Measurements from ENCODE around the gene PIF1.

The PIF1 gene, protein sequence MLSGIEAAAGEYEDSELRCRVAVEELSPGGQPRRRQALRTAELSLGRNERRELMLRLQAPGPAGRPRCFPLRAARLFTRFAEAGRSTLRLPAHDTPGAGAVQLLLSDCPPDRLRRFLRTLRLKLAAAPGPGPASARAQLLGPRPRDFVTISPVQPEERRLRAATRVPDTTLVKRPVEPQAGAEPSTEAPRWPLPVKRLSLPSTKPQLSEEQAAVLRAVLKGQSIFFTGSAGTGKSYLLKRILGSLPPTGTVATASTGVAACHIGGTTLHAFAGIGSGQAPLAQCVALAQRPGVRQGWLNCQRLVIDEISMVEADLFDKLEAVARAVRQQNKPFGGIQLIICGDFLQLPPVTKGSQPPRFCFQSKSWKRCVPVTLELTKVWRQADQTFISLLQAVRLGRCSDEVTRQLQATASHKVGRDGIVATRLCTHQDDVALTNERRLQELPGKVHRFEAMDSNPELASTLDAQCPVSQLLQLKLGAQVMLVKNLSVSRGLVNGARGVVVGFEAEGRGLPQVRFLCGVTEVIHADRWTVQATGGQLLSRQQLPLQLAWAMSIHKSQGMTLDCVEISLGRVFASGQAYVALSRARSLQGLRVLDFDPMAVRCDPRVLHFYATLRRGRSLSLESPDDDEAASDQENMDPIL

DNA sequence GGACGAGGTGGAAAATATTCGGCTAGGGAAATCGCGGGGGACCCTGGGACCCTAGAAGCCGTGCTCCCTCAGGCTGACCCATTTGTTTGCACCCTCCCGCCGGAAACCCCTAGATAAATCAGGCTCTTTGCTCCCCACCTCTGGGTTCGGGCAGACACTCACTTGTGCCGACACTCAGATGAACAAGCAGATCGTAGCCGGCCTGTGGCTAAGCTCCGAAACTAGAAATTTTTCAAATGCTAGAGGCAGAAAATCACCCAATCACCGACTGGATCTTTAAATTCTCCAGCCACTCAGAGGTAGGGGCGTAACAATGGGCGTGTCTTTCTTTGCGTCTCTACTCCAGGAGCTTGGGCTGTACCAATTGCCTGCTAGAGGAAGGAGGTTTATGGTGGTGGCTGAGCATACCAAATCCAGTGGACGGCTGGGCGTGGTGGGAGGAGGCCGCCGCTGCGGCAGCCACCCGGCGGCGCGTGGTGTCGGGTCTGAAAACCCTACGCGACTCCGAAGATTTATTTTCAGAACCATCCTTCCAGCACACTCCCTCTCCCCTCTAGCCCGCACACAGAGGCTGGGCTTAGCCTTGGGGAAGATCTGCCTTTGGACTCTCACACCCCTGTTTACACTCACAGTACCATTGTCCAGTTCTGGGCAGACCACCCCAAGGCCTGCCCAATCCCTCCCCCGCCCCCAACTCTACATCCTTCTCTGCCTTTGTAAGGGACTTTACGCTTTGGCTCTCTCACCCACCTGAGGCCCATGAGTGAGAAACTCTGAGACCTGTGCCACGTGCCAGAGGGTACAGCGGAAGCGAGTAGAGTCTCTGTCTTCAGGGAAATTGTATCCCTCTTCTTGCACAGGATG is at the start of gene PIF1:
Gene PIF1, minus strand, starts transcription at position 217 of the 864 bp plus-strand sequence. CDS start 1,312 bp downstream, outside the sequence.
- DNase-seq: peak; percentile 100

DNA sequence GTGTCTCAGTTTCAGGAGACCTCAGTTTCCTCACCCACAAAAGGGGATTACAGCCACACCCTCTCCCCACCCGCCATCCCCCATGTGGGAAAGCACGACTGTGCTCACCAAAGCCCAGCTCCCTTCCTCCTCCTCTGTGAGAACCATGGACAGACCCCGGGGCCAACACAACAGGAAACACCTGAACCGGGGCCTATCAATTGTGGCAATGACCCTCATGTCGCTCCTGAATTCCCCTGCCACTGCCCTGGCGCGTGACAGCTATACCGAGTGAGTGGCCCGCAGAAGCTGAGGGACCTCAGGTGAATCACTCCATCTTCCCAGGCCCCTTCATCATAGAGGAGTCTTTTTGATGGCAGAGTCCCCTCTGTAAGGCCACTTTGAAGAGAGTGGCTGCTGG is 44.9 kb upstream of the PIF1 start:
- DNase-seq: no peak

DNA sequence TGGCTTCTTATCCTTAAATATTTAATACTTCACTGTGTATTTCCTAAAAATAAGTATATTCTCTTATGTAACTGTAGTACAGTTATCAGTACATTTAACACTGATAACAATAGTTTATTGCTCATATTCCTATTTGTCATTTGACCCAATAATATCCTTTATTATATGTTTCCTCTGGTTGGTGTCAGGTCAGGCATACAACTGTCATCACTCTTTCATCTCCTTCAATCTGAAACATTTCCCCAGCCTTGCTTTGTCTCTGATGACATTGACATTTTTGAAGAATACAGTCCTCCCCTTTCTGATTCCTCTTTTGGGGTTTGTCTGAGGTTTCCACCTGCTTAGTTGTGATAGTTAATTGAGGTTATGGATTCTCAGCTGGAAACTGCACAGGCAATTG is 44.1 kb upstream of the PIF1 start:
- DNase-seq: no peak

DNA sequence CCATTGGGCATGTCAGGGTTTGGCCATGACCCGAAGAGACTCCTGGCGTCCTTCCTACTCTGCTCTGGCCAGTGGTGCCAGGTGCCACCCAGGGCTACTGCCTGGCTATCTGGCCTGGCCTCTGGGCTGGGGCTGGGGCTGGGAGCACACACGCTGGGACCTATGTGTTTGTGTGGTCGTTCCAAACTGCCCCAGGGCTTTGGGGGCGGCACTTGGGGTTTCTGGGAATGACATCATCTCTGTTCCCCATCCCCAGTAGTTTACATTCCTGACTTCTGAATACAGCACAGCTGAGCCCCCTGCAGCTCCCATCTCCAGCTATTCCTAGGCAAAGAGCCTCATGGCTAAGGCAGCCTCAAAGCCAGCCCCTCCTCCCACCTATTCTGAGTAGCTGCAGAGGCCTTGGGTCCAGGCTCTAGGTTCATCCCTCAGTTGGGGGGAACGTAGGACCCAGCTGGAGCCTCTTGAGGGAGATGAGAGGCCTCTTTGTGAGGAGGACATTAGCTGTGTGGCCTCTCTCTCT is 40.6 kb upstream of the PIF1 start:
- no peak for DNase-seq

DNA sequence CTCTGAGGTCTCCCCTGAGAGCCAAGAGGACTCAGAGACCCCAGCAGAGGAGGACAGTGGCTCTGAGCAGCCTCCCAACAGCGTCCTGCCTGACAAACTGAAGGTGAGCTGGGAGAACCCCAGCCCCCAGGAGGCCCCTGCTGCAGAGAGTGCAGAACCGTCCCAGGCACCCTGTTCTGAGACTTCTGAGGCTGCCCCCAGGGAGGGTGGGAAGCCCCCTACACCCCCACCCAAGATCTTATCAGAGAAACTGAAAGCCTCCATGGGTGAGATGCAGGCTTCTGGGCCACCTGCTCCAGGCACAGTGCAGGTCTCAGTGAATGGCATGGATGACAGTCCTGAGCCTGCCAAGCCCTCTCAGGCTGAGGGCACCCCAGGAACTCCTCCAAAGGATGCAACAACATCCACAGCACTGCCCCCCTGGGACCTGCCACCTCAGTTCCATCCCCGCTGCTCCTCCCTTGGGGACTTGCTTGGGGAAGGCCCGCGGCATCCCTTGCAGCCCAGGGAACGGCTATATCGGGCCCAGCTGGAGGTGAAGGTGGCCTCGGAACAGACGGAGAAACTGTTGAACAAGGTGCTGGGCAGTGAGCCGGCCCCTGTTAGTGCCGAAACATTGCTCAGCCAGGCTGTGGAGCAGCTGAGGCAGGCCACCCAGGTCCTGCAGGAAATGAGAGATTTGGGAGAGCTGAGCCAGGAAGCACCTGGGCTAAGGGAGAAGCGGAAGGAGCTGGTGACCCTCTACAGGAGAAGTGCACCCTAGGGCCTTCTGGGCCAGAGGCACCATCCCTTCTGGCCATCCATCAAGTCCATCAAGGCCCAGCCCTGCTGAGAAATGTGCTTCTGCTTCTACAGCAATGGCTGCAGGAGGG is 39.9 kb upstream of the PIF1 start:
- no peak for DNase-seq

DNA sequence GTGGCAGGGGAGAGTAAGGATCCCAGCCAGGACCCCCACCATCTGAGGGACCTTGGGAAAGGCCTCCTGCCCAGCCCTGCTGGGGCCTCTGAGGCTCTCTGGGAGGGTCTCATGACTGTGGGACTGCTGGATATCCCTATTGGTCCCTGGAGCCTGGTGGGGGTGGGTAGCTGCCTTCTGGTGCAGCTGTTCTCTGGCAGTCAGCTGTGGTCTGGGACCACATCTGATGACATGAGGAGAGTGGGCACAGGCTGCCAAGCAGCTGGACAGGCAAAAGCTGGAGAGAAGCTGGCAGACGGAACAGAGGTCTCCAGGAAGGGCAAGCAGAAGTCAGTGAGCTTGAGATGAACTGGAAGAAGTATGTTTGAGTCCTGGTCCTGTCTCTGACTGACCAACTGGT is 38.6 kb upstream of the PIF1 start:
- no peak for DNase-seq

DNA sequence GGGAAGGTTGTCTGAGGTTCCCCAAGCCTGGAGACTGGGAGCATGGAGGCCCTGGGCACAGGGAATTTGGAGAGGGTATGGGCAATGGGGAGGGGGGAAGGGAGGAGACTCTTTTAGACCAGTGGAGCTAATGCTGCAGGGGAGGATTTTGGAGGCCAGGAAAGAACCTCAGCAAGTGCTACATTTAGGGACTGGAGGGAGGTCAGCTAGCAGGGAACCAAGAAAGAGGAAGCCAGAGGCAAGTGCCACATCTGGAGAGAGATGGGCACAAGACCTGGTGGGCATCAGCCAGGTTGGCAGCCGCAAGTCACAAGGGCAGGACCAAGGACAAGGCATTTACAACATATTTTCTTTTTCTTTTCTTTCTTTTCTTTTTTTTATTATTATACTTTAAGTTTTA is 37.0 kb upstream of the PIF1 start:
- DNase-seq: no peak

DNA sequence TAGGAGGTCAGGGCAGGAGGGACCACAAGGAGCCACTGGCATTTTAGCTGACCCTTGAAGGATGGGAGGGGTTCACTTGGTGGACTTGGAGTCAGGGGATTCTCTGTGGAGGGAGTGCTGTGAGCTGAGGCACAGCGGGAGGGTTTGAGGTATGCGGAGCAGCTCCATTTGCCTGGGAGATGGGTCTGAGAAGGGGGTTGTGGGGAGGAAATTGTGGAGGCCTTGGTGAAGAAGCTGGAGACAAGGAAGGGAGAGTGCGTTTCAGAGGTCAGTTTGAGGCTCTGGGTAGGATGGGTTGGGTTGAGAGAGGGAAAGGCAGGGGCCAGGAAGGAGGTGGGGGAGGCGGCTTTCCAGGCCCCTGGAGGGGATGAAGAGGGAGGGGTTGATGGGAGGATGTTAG is 36.5 kb upstream of the PIF1 start:
- DNase-seq: no peak

DNA sequence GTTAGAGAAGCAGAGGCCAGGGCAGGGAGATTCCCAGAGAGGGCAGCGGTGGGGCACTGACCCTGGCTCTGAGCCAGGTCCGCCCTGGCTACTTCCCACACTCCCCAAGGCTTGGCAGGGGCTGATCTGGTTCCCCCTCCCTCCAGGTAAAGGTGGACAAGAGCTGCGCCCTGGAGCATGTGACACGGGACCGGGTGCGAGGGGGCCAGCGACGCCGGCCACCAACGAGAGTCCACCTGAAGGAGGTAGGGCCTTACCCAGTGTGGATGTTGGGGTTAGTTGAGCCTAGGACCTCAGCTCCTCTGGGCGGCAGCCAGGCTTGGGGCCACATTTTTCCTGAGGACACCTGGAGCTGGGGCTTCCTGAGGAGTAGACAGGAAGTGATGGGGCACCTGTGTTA is 35.9 kb upstream of the PIF1 start:
- no peak for DNase-seq

DNA sequence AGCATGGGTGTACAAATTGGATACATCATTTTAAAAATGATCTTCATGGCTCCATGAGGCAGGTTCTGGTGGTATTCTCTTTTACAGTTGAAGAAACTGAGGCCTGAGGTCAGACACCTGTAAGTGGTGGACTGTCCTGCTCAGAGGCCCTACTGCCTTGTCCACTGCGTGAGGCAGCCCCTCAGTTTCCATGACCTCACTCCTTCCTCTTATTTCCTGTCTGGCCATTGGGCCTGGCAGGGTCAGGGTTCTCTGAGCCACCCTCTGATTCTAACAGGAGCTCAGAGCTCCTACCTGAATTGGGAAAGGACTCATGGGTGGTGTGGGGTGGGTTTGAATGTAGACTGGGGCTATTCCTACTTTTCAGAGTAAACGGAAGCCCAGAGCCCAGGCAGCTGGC is 33.8 kb upstream of the PIF1 start:
- DNase-seq: no peak

DNA sequence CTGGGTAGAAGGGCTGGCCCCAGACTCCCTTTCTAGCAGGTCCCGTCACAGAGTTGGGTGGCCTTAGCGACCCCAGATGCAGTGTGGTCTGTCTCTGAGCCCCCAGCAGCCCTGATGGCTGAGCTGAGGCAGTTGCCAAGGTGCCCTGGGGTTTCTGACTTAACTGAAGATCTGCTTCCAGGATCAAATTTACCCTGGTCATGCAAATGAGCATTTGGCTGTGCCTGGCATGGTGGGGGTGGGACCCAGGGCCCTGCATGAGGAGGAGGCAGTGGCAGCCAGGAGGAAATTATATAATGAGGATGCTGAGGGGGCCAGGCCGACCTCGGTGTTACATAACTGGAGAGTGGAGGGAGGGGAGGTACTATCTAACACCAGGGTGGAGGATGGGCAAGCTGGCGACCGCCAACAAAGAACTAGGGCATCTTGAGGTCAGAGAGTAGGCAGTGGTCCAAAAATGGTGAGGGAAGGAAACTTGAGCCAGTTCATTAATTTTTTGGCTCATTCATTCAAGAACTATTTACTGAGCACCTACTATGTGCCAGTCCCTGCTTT is 32.7 kb upstream of the PIF1 start:
- DNase-seq: no peak

DNA sequence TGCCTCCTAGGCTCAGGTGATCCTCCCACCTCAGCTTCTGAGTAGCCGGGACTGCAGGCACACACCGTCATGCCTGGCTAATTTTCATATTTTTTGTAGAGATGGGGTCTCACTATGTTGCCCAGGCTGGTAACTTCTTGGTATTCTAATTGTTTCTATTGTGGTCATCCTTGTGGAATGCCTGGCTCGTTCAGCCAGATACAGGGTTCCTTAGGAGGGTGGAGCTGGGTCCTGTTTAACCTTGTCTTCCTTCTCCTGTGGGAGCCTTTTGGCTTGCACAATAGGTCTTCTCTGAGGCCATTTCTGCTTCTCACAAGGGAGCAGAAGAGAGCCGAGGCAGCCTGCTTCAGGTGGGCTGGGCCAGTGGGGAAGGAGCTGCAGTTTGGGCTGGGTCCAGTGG is 32.0 kb upstream of the PIF1 start:
- peak; percentile 45 for DNase-seq

DNA sequence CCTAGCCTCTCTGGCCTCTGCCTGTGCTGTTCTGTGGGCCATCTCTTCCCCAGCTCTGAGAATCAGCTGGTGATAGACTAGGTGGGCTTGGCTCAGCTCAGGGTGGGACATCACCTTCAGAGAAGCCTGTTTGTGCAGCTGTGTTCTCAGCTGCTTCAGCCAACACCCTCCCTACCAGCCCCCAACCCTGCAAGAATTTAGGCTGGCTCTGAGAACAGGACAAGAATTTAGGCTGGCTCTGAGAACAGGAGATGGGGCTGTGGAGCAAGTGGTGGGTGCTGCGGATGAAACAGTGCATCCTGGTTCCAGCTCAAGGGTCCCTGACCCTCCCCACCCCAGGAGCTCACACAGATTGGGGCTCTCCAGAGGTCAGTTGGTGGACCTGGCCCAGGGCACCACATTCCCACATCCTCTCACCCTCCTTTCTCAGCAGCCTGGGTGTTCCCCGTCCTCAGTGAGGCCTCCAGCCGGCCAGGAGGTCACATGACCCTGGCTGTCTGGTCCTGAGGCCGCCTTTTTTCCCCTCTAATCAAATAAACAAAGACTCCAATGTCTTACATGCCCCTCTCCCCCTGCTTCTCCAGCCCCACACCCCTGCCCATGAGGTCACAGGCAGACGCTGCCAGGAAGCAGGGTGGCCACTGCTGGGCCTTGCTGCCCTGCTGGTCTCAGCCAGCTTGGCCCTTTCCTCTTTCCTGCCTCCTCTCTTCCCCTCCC is 31.1 kb upstream of the PIF1 start:
- DNase-seq: no peak

DNA sequence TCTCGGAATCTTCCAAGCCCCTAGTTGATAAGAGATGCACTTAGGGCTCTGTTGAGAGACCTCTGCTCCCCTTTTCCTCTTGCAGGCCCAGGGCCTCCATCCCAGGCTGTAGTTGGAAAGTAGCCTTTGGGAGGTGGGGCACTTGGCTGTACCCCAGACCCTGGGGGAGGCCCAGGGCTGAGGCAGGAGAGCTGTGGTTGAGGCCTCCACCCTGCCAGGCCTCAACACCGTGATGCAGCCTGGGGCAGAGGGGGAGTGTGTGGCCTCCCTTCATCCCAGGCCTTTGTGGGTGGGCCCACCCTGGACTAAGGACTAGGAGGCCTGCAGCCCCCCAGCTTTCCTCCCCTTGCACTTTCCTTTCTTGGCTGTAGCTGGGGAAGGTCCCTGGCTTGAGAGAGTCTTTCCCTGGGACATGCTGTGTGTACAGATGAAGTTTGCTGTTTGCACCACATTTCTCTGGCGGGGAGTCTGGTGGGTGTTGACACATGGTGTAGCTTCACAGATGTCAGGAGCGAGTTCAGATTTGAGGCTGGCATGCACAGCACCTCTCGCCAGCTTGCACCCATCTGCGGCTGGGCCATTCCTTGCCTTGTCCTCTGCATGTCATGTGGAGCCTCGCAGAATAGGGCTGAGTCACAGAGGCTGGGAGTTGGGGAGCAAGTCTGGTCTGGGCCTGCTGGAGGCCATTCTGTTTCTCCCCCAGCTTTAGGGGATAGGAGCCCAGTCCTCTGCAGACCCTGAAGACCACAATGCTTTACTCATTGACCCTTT is 29.9 kb upstream of the PIF1 start:
- no peak for DNase-seq

DNA sequence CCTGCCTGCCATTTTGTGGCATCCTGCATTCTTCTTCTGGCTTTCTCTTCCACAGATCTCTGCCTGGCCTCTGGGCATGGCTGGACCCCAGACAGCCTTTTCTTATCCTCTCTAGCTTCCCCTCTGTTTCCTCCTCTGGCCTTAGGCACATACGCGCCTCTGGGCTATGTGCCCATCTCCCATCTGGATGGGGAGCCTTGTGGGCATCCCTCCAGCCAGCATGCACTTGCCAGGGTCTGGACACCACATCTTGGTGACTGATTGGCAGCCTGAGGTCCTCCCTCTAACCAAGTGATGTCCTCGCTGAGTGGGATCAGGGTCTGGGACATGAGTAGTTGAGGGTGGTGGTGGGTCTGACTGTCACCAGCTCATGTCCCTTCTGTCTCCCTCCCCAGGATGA is 29.1 kb upstream of the PIF1 start:
- DNase-seq: no peak

DNA sequence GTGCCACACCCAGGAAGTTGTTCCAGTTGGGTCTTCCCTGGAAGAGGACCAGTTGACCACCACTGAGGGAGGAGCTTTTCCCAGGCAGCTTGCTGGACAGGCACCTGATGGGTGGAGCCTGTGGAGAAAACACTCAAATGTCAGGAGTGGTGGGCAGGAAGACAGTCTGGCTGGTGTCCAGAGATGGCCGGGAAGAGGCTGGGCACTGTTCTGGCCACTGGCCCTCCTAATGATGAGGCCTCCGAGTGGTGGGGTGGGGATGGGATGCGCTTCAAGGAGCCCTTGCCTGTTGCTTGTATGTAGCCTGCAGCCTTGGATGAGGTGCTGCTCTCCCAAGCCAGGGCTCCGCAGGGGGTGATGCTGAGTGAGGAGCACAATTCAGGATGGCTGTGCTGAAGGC is 28.6 kb upstream of the PIF1 start:
- DNase-seq: no peak

DNA sequence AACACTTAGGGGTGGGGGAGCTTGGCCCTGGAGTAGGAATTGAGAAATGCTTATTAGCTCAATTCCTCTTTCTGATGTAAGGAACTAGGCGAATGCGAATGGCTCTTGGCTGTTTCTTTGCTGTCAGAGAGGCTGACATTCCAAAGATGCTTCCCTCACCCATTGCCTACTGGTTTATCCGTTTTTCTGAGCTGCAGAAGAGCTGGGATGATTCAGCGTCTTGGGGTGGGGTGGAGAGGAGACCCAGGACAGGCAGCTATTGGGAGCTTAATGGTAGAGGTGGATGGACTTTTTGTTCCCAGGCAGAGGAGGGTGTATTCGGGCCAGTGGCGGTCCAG is 26.0 kb upstream of the PIF1 start:
- peak; percentile 30 for DNase-seq

DNA sequence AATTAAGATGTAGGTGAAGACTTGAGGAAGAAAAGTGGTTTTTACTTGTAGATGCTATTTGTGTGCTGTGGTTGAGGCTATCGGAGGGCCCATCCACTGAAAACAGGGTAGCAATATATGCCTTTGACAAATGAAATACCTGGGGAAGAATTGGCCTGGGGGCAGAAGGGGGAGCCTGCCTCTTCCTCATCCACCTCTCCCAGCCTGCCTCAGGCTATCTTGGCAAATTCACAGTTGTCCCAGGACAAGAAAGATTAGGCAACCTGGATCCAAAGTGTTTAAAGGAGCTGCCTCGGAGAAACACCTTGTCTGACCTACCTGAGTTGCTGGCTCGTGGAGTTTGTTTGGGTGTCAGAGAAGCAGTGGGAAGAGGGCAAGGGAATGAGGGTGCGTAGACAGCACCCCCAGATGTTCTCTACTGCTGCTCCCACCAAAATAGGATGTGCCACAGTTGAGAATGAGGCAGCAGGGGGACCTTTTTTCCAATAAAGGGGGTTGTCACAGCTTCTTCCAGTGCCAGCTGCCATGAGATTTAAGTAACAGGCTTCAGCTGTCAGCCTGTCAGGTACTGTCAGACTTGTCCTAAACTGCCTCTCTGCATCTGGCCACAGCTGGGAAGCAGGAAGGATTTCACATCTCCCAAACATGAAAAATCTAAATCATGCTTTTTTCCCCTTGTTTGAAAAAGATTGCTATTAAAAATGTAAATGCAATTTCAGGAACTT is 25.5 kb upstream of the PIF1 start:
- no peak for DNase-seq

DNA sequence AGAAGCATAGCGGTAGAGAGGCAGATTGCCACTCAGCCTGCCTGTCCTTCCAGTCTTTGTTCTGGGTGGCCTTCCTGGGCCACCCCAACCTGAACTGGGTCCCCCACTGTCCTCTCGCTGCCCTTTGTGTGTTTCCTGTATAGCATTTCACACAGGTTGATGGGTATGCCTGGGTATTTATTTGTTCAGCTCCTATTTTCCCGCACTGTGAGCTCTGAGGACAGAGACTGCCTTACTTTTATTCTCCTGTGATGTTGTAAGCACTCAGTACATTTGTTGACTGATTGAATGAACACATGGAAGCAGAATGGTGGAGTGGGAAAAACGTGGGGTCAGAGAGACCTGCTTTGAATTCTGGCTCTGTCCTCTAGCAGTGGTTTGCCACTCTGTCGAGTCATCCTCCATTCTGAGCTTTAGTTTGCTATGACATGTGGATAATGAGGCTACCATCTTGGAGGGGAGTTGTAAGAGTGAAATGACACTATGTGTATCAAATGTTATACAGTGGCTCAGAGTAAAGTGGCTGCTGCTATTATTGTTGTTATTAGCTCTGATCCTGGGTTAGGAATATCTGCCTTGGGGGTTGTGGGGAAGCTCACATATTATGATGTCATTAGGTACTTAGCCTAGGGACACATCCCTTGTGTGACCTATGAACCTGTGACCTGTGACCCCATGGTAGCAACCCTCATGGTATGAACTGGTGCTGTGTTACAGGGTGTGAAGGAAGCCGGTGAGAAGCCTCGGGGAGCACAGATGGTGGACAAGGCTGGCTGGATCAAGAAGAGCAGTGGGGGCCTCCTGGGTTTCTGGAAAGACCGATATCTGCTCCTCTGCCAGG is 22.6 kb upstream of the PIF1 start:
- no peak for DNase-seq
